Measurements from ENCODE around the gene PFDN2.

The PFDN2 gene

GRCh38 chr1:161082483-161082882 is 35.4 kb downstream of the PFDN2 start:
- POLR2A ChIA-PET = no interaction called here
- TF ChIP-seq FOXM1 (IDR thresholded peaks at IDR 0.05; ENCODE audit: borderline replicate concordance) (no peak), SP1 (IDR thresholded peaks at IDR 0.05) (no peak), ZNF384 (IDR thresholded peaks at IDR 0.05) (no peak), PKNOX1 (IDR thresholded peaks at IDR 0.05) (no peak), ELF4 (IDR thresholded peaks at IDR 0.05) (no peak), TARDBP (IDR thresholded peaks at IDR 0.05) (no peak), CTBP1 (IDR thresholded peaks at IDR 0.05; ENCODE audit: borderline replicate concordance) (no peak), NFRKB (IDR thresholded peaks at IDR 0.05) (no peak)
- CTCF ChIA-PET = interaction anchor here (0.6 kb wide), 1 partner anchor 16 kb away, joined by 3 read pairs; the partner anchor contains the start of gene KLHDC9
- no peak for DNase-seq (ENCODE audit: extremely low spot score)

- ChIA-PET POLR2A (no interaction called here), CTCF (no interaction called here)
- no peak for DNase-seq (ENCODE audit: extremely low spot score)
- TF ChIP-seq SP1 (IDR thresholded peaks at IDR 0.05) (no peak), HDGF (IDR thresholded peaks at IDR 0.05; ENCODE audit: borderline replicate concordance) (no peak), FOXK2 (IDR thresholded peaks at IDR 0.05) (no peak), ZNF384 (IDR thresholded peaks at IDR 0.05) (no peak), PKNOX1 (IDR thresholded peaks at IDR 0.05) (no peak), FOXA1 (IDR thresholded peaks at IDR 0.05) (no peak), BHLHE40 (IDR thresholded peaks at IDR 0.05; ENCODE audit: borderline replicate concordance) (no peak), ELF4 (IDR thresholded peaks at IDR 0.05) (no peak)
Observed at GRCh38 chr1:161081519-161081918, 36.3 kb downstream of the PFDN2 start.

GRCh38 chr1:161080441-161081405 is 37.1 kb downstream of the PFDN2 start:
- DNase-seq (ENCODE audit: extremely low spot score) = no peak

GRCh38 chr1:161079436-161080110 is 38.3 kb downstream of the PFDN2 start:
- POLR2A ChIA-PET = no interaction called here
- CTCF ChIA-PET = interaction anchor here (0.7 kb wide), 2 partner anchors 22 to 194 kb away, joined by 3 to 4 read pairs; no protein-coding TSS in a partner anchor
- no peak for DNase-seq (ENCODE audit: extremely low spot score)
- TF ChIP-seq LEF1 (IDR thresholded peaks at IDR 0.05; ENCODE audit: borderline replicate concordance) (no peak), ZNF384 (IDR thresholded peaks at IDR 0.05) (no peak), HDGF (IDR thresholded peaks at IDR 0.05; ENCODE audit: borderline replicate concordance) (no peak), PKNOX1 (IDR thresholded peaks at IDR 0.05) (no peak), FOXA1 (IDR thresholded peaks at IDR 0.05) (no peak), SP1 (IDR thresholded peaks at IDR 0.05) (no peak), ELF4 (IDR thresholded peaks at IDR 0.05) (no peak), NFRKB (IDR thresholded peaks at IDR 0.05) (no peak), L3MBTL2 (conservative IDR thresholded peaks at IDR 0.05) (no peak), FOXK2 (IDR thresholded peaks at IDR 0.05) (no peak), FOXM1 (IDR thresholded peaks at IDR 0.05; ENCODE audit: borderline replicate concordance) (no peak), SUZ12 (IDR thresholded peaks at IDR 0.05) (no peak), TARDBP (IDR thresholded peaks at IDR 0.05) (no peak)

More at GRCh38 chr1:161080441-161081405, 37.1 kb downstream of the PFDN2 start:
- TF ChIP-seq CTBP1 (IDR thresholded peaks at IDR 0.05; ENCODE audit: borderline replicate concordance) (no peak), LEF1 (IDR thresholded peaks at IDR 0.05; ENCODE audit: borderline replicate concordance) (no peak)
- POLR2A ChIA-PET = no interaction called here
- CTCF ChIA-PET = no interaction called here

GRCh38 chr1:161077426-161077825 is 40.4 kb downstream of the PFDN2 start:
- ChIA-PET POLR2A (no interaction called here), CTCF (no interaction called here)
- TF ChIP-seq ARNT (IDR thresholded peaks at IDR 0.05) = no peak
- TF ChIP-seq L3MBTL2 (conservative IDR thresholded peaks at IDR 0.05) = no peak
- TF ChIP-seq HDGF (IDR thresholded peaks at IDR 0.05; ENCODE audit: borderline replicate concordance) = no peak
- no peak for DNase-seq (ENCODE audit: extremely low spot score)

- ChIA-PET CTCF (no interaction called here), POLR2A (no interaction called here)
- TF ChIP-seq FOXA1 (IDR thresholded peaks at IDR 0.05) = no peak
- DNase-seq (ENCODE audit: extremely low spot score) = no peak
Observed at GRCh38 chr1:161076410-161076809, 41.4 kb downstream of the PFDN2 start.
